ENCODE measurements around the gene DRGX. TPM values are rescaled to one million over a fixed set of nuclear protein-coding genes. Genes with fewer than 3 reads are reported as not detected.
A peak's percentile ranks its signal among the peaks of the same experiment; 100 is the strongest.

The DRGX gene
- total and polyA plus RNA-seq, 10 of the 15 experiments (the other 5 are each of a cell fraction or from before 2014, with no cell fraction given) = not detected

- FAIRE-seq (no peak), ATAC-seq (peak; percentile 72), DNase-seq (ENCODE audit: low read depth, low spot score) (no peak)
- Histone ChIP-seq H3K27me3 (replicated peaks in 1 of 2; ENCODE audit: control insufficient read depth in 2 of 2, insufficient read depth in 2 of 2, low read length in 1 of 2) (peaks cover 0 to 3% of the 10 kb centered on the region in 2 experiments; a peak in 1 of 4 replicates), H2AFZ (ENCODE audit: control insufficient read depth, low read depth, low read length) (no peak overlapping the region), H3K4me3 (no peak overlapping the region), H4K20me1 (ENCODE audit: control insufficient read depth, insufficient read depth) (no peaks in the 10 kb centered on the region), H3K79me2 (ENCODE audit: control insufficient read depth, insufficient read depth, low read length) (no peaks in the 10 kb centered on the region), H3K27ac (ENCODE audit: control insufficient read depth, insufficient read depth) (no peak overlapping the region), H3K4me2 (ENCODE audit: control insufficient read depth, insufficient read depth) (no peak overlapping the region), H3K4me1 (ENCODE audit: control insufficient read depth, insufficient read depth, low read length) (no peaks in the 10 kb centered on the region), H3K36me3 (ENCODE audit: control insufficient read depth in 2 of 2, insufficient read depth in 2 of 2, low read length in 1 of 2) (no peaks in the 10 kb centered on the region), H3K9me3 (replicated peaks; ENCODE audit: control insufficient read depth, insufficient read depth, low read length) (no peaks in the 10 kb centered on the region), H3K9ac (ENCODE audit: control insufficient read depth, insufficient read depth, low read length) (no peak overlapping the region)
- POLR2A ChIA-PET = interaction anchor here (1.4 kb wide), 1 partner anchor 103 kb away, joined by 4 read pairs; no protein-coding TSS in a partner anchor
- SMC1A ChIA-PET (ENCODE audit: uncharacterized antibody, unreplicated experiment) = interaction anchor here (1.1 to 4.2 kb wide), 8 partner anchors 31 to 750 kb away, joined by 3 to 61 read pairs (median 8); no protein-coding TSS in a partner anchor
- WGBS (ENCODE audit: insufficient coverage, insufficient replicate concordance, low lambda C conversion rate, missing lambda C conversion rate) = 20% methylated on average over 13 of the region's 13 CpGs
- TF ChIP-seq EZH2 (IDR thresholded peaks at IDR 0.05; ENCODE audit: borderline replicate concordance, control insufficient read depth, low read depth, low read length) (no peak), CTCF (IDR thresholded peaks at IDR 0.05 in 2 of 3, conservative IDR thresholded peaks at IDR 0.05 in 1 of 3; ENCODE audit: control insufficient read depth in 2 of 3, extremely low read depth in 1 of 3, insufficient read depth in 1 of 3, low read depth in 3 of 3, low read length in 3 of 3) (peak; percentile 4 to 38 (median 38); a peak in 3 of 6 replicates)
- in situ Hi-C loops (cut with MboI) (no loop called here), intact Hi-C loops (cut with micrococcal nuclease; ENCODE audit: unreplicated experiment) (loop anchor here (10.0 kb wide), 1 partner anchor 424 kb away; no protein-coding TSS in a partner anchor)
- RAD21 ChIA-PET (ENCODE audit: unreplicated experiment) = interaction anchor here (0.6 to 3.7 kb wide), 7 partner anchors 102 to 752 kb away, joined by 3 to 55 read pairs (median 3); no protein-coding TSS in a partner anchor
- CTCF ChIA-PET = interaction anchor here (0.7 to 9.6 kb wide), 27 partner anchors 9 to 752 kb away, joined by 3 to 190 read pairs (median 5); no protein-coding TSS in a partner anchor
- BruUV-seq (replicated peaks) = no TSS peak
Observed at GRCh38 chr10:49408519-49409306, 12.8 kb upstream of the DRGX start.

Data from GM12878 (cell line).